ENCODE results near the gene ERC1.

GRCh38 chr12:1531654-1532374 is 540.8 kb downstream of the ERC1 start:
- TF ChIP-seq CTCF (IDR thresholded peaks at IDR 0.05) (no peak), EP300 (IDR thresholded peaks at IDR 0.05) (no peak), POLR2A (IDR thresholded peaks at IDR 0.05) (no peak)

Measured in tibial nerve (tissue), 4 donors.